ENCODE data around the gene SORCS2.

GRCh38 chr4:7646384-7647061 lies 454.2 kb downstream of the SORCS2 start:
- TF ChIP-seq EZH2 (IDR thresholded peaks at IDR 0.05; ENCODE audit: insufficient read depth, poor library complexity, severe bottlenecking) (no peak), EZH2phosphoT487 (IDR thresholded peaks at IDR 0.05; ENCODE audit: insufficient read depth, low read depth) (no peak)

Measured in GM23248 (cell line).